ENCODE measurements around the gene SRP68.

GRCh38 chr17:76033139-76033538 lies 39.2 kb downstream of the SRP68 start:
- no peak for TF ChIP-seq CTCF (IDR thresholded peaks at IDR 0.05)
- TF ChIP-seq EZH2 (IDR thresholded peaks at IDR 0.05): no peak
- no peak for TF ChIP-seq EZH2phosphoT487 (IDR thresholded peaks at IDR 0.05)

Data from neural progenitor cell (in vitro differentiated cells).